GM18858 (cell line): ENCODE data around the gene EOLA1.
"Not testable (repeated sequence)": the region's sequence is repeated elsewhere in the genome, so short reads cannot be mapped to it uniquely, and the experiment has no call there.

ENCODE experiments used
- ATAC-seq: cut with Tn5 transposase; IDR thresholded peaks from one replicate; pipeline ENCODE4 v1.9.1; 2021; ENCODE audit not compliant: unreplicated experiment

Gene EOLA1

DNA sequence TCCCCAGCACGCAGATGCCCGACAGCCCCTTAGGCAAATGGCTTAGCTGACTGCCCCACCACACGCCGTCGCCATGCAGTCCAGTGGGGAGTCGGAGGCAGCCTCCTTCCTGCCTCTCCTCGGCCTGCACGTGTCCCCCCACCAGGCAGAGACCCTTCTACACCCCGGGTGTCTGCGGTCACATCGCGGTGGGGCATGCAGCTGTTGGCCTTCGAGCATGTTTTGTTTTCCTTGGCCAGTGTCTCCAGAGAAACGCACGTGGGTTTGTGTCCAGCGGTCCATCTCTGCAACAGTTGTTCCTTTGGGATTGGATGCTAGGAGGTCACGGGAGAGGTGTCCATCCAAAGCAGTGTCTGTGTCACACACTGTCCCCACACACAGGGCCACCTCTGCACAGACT lies 54.4 kb downstream of the EOLA1 start, which contains the start of gene HSFX2:
TSS of gene HSFX2 (minus strand) at position 101 of the 400 bp plus-strand sequence. CDS start 614 bp downstream, outside the sequence.
- ATAC-seq = not testable (repeated sequence)

DNA sequence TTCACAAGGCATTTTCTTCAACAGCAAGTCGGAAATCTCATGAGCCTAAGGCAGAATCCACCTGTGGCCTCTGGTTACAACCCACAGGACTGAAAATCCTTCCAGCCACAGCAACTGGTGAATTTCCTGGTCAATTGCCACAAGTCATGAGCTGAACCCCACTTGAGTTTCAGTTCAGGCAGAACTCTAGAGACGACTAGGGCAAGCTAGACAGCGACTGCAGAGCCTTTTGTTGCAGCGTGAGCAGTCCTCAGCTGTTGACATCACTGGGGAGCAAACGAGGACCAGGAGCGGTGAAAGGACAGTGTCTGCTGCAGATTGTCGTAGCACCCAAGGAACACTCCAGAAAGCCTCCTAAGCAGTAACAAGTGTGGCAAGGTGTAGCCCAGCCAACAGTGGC lies 55.1 kb downstream of the EOLA1 start:
- ATAC-seq = not testable (repeated sequence)
